ENCODE measurements around the gene IL10RA.

IL10RA gene

GRCh38 chr11:118046051-118046963, 60.1 kb downstream of the IL10RA start:
- Histone ChIP-seq H3K27me3 (ENCODE audit: insufficient read depth, low read depth, severe bottlenecking) (no peaks in the 10 kb centered on the region), H3K4me3 (ENCODE audit: low read depth, low read length) (no peak overlapping the region), H3K36me3 (no peaks in the 10 kb centered on the region), H3K9me3 (ENCODE audit: severe bottlenecking) (no peaks in the 10 kb centered on the region), H3K27ac (peak overlapping the region; percentile 39; the same call in 1 of the 2 replicates)
- DNase-seq, result no peak
- no peak for TF ChIP-seq CTCF (IDR thresholded peaks at IDR 0.05; ENCODE audit: low read depth, low read length)

GRCh38 chr11:118046964-118047700, 60.9 kb downstream of the IL10RA start:
- H3K27me3 ChIP-seq (ENCODE audit: insufficient read depth, low read depth, severe bottlenecking), result no peaks in the 10 kb centered on the region
- H3K9me3 ChIP-seq (ENCODE audit: severe bottlenecking), result no peaks in the 10 kb centered on the region
- no peak overlapping the region for H3K27ac ChIP-seq
- H3K4me3 ChIP-seq (ENCODE audit: low read depth, low read length), result no peak overlapping the region
- H3K36me3 ChIP-seq, result no peaks in the 10 kb centered on the region
- TF ChIP-seq CTCF (IDR thresholded peaks at IDR 0.05; ENCODE audit: low read depth, low read length), result no peak
- no peak for DNase-seq

GRCh38 chr11:118047749-118048148, 61.6 kb downstream of the IL10RA start:
- no peak overlapping the region for H3K4me3 ChIP-seq (ENCODE audit: low read depth, low read length)
- DNase-seq, result no peak
- H3K9me3 ChIP-seq (ENCODE audit: severe bottlenecking), result no peaks in the 10 kb centered on the region
- no peak for TF ChIP-seq CTCF (IDR thresholded peaks at IDR 0.05; ENCODE audit: low read depth, low read length)
- no peaks in the 10 kb centered on the region for H3K27me3 ChIP-seq (ENCODE audit: insufficient read depth, low read depth, severe bottlenecking)
- no peak overlapping the region for H3K27ac ChIP-seq
- H3K36me3 ChIP-seq, result no peaks in the 10 kb centered on the region

GRCh38 chr11:118048472-118049370, 62.5 kb downstream of the IL10RA start:
- no peaks in the 10 kb centered on the region for H3K9me3 ChIP-seq (ENCODE audit: severe bottlenecking)
- no peak overlapping the region for H3K4me3 ChIP-seq (ENCODE audit: low read depth, low read length)
- TF ChIP-seq CTCF (IDR thresholded peaks at IDR 0.05; ENCODE audit: low read depth, low read length), result no peak
- H3K27me3 ChIP-seq (ENCODE audit: insufficient read depth, low read depth, severe bottlenecking), result no peaks in the 10 kb centered on the region
- H3K36me3 ChIP-seq, result no peaks in the 10 kb centered on the region
- no peak overlapping the region for H3K27ac ChIP-seq
- DNase-seq, result no peak

GRCh38 chr11:118049771-118050170, 63.6 kb downstream of the IL10RA start:
- H3K36me3 ChIP-seq, result no peaks in the 10 kb centered on the region
- DNase-seq, result no peak
- H3K27me3 ChIP-seq (ENCODE audit: insufficient read depth, low read depth, severe bottlenecking), result no peaks in the 10 kb centered on the region
- no peak overlapping the region for H3K4me3 ChIP-seq (ENCODE audit: low read depth, low read length)
- TF ChIP-seq CTCF (IDR thresholded peaks at IDR 0.05; ENCODE audit: low read depth, low read length), result no peak
- H3K27ac ChIP-seq, result no peak overlapping the region
- no peaks in the 10 kb centered on the region for H3K9me3 ChIP-seq (ENCODE audit: severe bottlenecking)
